Measurements from ENCODE around the gene SCN1B. TPM values are rescaled to one million over a fixed set of nuclear protein-coding genes. Genes with fewer than 3 reads are reported as not detected.

The SCN1B gene
- polyA plus RNA-seq, 12 donors, result 2.1 to 7.4 (median 5.4) TPM; not detected in 1

- no peak for DNase-seq
Observed at GRCh38 chr19:35051796-35052195, 21.5 kb downstream of the SCN1B start.

GRCh38 chr19:35052599-35053190 is 22.4 kb downstream of the SCN1B start:
- no peak for DNase-seq

- no peak for DNase-seq
Observed at GRCh38 chr19:35053667-35054293, 23.5 kb downstream of the SCN1B start.

GRCh38 chr19:35054626-35055025 is 24.4 kb downstream of the SCN1B start:
- no peak for DNase-seq

- DNase-seq, result no peak
Observed at GRCh38 chr19:35055715-35056179, 25.5 kb downstream of the SCN1B start.

- DNase-seq, result no peak
Observed at GRCh38 chr19:35056513-35057063, 26.3 kb downstream of the SCN1B start.

GRCh38 chr19:35058370-35058769 is 28.1 kb downstream of the SCN1B start:
- DNase-seq, result no peak

- DNase-seq, result no peak
Observed at GRCh38 chr19:35059006-35059798, 28.9 kb downstream of the SCN1B start.

GRCh38 chr19:35059799-35060091 is 29.5 kb downstream of the SCN1B start:
- no peak for DNase-seq

GRCh38 chr19:35060160-35060855 is 30.0 kb downstream of the SCN1B start:
- no peak for DNase-seq

GRCh38 chr19:35061583-35062373 is 31.5 kb downstream of the SCN1B start:
- no peak for DNase-seq

- DNase-seq, result no peak
Observed at GRCh38 chr19:35062942-35063341, 32.7 kb downstream of the SCN1B start.

GRCh38 chr19:35063940-35064818 is 33.9 kb downstream of the SCN1B start:
- no peak for DNase-seq

- DNase-seq, result no peak
Observed at GRCh38 chr19:35065574-35065973, 35.3 kb downstream of the SCN1B start.

GRCh38 chr19:35066121-35066520 is 35.9 kb downstream of the SCN1B start:
- no peak for DNase-seq

- peak; percentile 81 for DNase-seq
Observed at GRCh38 chr19:35066691-35067563, 36.7 kb downstream of the SCN1B start.

- no peak for DNase-seq
Observed at GRCh38 chr19:35068941-35069634, 38.8 kb downstream of the SCN1B start.

GRCh38 chr19:35069696-35070095 is 39.4 kb downstream of the SCN1B start:
- DNase-seq, result no peak

- no peak for DNase-seq
Observed at GRCh38 chr19:35070471-35070870, 40.2 kb downstream of the SCN1B start.

Measured in muscle of arm (tissue), 12 donors.